Muscle of leg (tissue), 16 donors: Measurements from ENCODE around the gene ANTKMT. TPM values are rescaled to one million over a fixed set of nuclear protein-coding genes. Genes with fewer than 3 reads are reported as not detected.
A peak's percentile ranks its signal among the peaks of the same experiment; 100 is the strongest.

Source experiments
- DNase-seq: peaks from one replicate; pipeline ENCODE4 v3.0.0; 2013
- H3K27ac ChIP-seq: one replicate; pipeline ENCODE4 v1.5.1; 2013; ENCODE audit warnings: mild to moderate bottlenecking, low read length, control low read depth
- H3K27me3 ChIP-seq: one replicate; pipeline ENCODE4 v1.6.1; 2013; ENCODE audit warnings: low read length; ENCODE audit not compliant: control insufficient read depth, insufficient read depth
- H3K36me3 ChIP-seq: one replicate; pipeline ENCODE4 v1.6.1; 2013; ENCODE audit warnings: low read length; ENCODE audit not compliant: control insufficient read depth, insufficient read depth
- H3K4me1 ChIP-seq: one replicate; pipeline ENCODE4 v1.6.1; 2013; ENCODE audit warnings: low read length; ENCODE audit not compliant: control insufficient read depth, insufficient read depth
- H3K4me3 ChIP-seq: one replicate; pipeline ENCODE4 v1.5.1; 2013; ENCODE audit warnings: low read length, control low read depth
- H3K9me3 ChIP-seq: replicated peaks from 2 replicates; pipeline ENCODE4 v1.6.1; 2013; ENCODE audit warnings: low read depth, low read length; ENCODE audit not compliant: control insufficient read depth
- whole genome bisulfite sequencing: methylation state at CpG from one replicate; pipeline ENCODE4 v1.1.5; 2013; ENCODE audit warnings: missing lambda C conversion rate; ENCODE audit not compliant: insufficient coverage; 5-methylcytosine and 5-hydroxymethylcytosine counted together
- long read RNA-seq, 11 donors: transcript quantifications; one replicate each; lab custom pipeline, GENCODE V29; 2026
- polyA plus RNA-seq, 8 donors: library from polyadenylated mRNA; unstranded; fragments of 120-200 nt; gene quantifications; one replicate each; pipeline versions ENCODE4 v1.2.1 to v1.2.3, GENCODE V29; 2013; ENCODE audit warnings: inconsistent platforms in 1 of 8, low replicate concordance in 1 of 8; ENCODE audit not compliant: insufficient read length in 8 of 8, insufficient read depth in 1 of 8
- total RNA-seq: library from RNA; stranded (reverse); fragments of 120-200 nt; gene quantifications from one replicate; pipeline ENCODE4 v1.2.4, GENCODE V29; 2013

Gene ANTKMT, protein sequence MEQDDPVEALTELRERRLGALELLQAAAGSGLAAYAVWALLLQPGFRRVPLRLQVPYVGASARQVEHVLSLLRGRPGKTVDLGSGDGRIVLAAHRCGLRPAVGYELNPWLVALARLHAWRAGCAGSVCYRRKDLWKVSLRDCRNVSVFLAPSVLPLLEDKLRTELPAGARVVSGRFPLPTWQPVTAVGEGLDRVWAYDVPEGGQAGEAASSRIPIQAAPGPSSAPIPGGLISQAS
- total RNA-seq = 29.8 TPM
- 10 to 100 TPM; 14.1 to 22.8 (median 16.0) TPM for polyA plus RNA-seq
- long read RNA-seq, donor 1, partial matches to known transcripts = 0 of 3 reads
- long read RNA-seq, donor 1, other reads (novel, unspliced or antisense) = 0 of 3 reads
- long read RNA-seq, donor 2, partial matches to known transcripts = 0 of 1 reads
- long read RNA-seq, donor 2, other reads (novel, unspliced or antisense) = 0 of 1 reads
- long read RNA-seq, donor 3, transcript FAM173A-207 (5 exons, 1,052 nt) = major isoform, 9 of 10 reads
- long read RNA-seq, donor 3, partial matches to known transcripts = 0 of 10 reads
- long read RNA-seq, donor 3, other reads (novel, unspliced or antisense) = 0 of 10 reads
- long read RNA-seq, donor 4, transcript FAM173A-207 (5 exons, 1,052 nt) = major isoform, 10 of 16 reads
- long read RNA-seq, donor 4, partial matches to known transcripts = 0 of 16 reads
- long read RNA-seq, donor 4, other reads (novel, unspliced or antisense) = 0 of 16 reads
- long read RNA-seq, donor 5, transcript FAM173A-201 (4 exons, 806 nt) = minor isoform, 10 of 33 reads
- long read RNA-seq, donor 5, transcript FAM173A-207 (5 exons, 1,052 nt) = major isoform, 12 of 33 reads
- long read RNA-seq, donor 5, transcript FAM173A-204 (4 exons, 800 nt) = minor isoform, 6 of 33 reads
- long read RNA-seq, donor 5, partial matches to known transcripts = 0 of 33 reads
- long read RNA-seq, donor 5, other reads (novel, unspliced or antisense) = 0 of 33 reads
- long read RNA-seq, donor 6, transcript FAM173A-207 (5 exons, 1,052 nt) = major isoform, 15 of 21 reads
- long read RNA-seq, donor 6, partial matches to known transcripts = 0 of 21 reads
- long read RNA-seq, donor 6, other reads (novel, unspliced or antisense) = 0 of 21 reads
- long read RNA-seq, donor 7, transcript FAM173A-207 (5 exons, 1,052 nt) = major isoform, 12 of 14 reads
- long read RNA-seq, donor 7, partial matches to known transcripts = 0 of 14 reads
- long read RNA-seq, donor 7, other reads (novel, unspliced or antisense) = 0 of 14 reads
- long read RNA-seq, donor 8, partial matches to known transcripts = 0 of 3 reads
- long read RNA-seq, donor 8, other reads (novel, unspliced or antisense) = 0 of 3 reads
- long read RNA-seq, donor 9, transcript FAM173A-207 (5 exons, 1,052 nt) = major isoform, 6 of 10 reads
- long read RNA-seq, donor 9, partial matches to known transcripts = 0 of 10 reads
- long read RNA-seq, donor 9, other reads (novel, unspliced or antisense) = 0 of 10 reads
- long read RNA-seq, donor 10, transcript FAM173A-207 (5 exons, 1,052 nt) = major isoform, 6 of 9 reads
- long read RNA-seq, donor 10, partial matches to known transcripts = 0 of 9 reads
- long read RNA-seq, donor 10, other reads (novel, unspliced or antisense) = 0 of 9 reads
- long read RNA-seq, donor 11, transcript FAM173A-207 (5 exons, 1,052 nt) = major isoform, 8 of 12 reads
- long read RNA-seq, donor 11, partial matches to known transcripts = 0 of 12 reads
- long read RNA-seq, donor 11, other reads (novel, unspliced or antisense) = 0 of 12 reads

DNA sequence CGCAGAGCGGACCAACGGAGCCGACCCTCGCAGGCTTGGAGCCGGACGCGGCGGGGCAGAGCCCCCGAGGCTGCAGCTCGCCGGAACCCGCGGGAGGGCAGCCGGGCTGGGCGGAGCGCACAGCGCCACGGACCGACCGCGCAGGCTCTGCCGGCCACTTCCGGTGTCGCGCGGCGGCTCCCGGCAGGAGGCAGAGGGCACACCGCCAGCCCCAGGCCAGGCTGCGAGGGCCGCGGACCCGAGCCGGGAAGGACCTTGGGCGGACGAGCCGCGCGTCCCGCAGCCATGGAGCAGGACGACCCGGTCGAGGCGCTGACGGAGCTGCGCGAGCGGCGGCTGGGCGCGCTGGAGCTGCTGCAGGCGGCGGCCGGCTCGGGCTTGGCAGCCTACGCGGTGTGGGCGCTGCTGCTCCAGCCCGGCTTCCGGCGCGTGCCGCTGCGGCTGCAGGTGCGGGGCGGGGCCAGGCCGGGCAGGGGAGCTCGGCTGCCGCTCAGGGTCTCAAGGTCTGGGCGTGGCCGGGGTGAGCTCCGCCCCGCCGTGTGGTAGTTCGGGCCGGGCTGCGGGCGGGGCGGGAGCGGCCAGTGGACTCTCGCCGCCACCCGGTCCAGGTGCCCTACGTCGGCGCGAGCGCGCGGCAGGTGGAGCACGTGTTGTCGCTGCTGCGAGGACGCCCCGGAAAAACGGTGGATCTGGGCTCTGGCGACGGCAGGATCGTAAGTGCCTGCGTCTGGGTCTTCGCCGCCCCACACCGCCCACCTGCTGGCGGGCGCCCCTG is at the start of gene ANTKMT:
Gene ANTKMT, plus strand, starts transcription at position 157 of the 775 bp plus-strand sequence. Its CDS starts 129 bp downstream, at position 286.
- Histone ChIP-seq H3K27ac (peak within 1 kb of the TSS; percentile 89), H3K4me1 (peaks cover 54% of the 10 kb centered on the region), H3K36me3 (no peaks in the 10 kb centered on the region), H3K9me3 (no peaks in the 10 kb centered on the region), H3K27me3 (peaks cover 17% of the 10 kb centered on the region), H3K4me3 (peak within 1 kb of the TSS; percentile 75)
- WGBS = 6% methylated on average over 106 of the region's 106 CpGs
- DNase-seq = peak; percentile 85

GRCh38 chr16:671353-672131 is 49.4 kb upstream of the ANTKMT start:
- H3K27me3 ChIP-seq = peaks cover 12% of the 10 kb centered on the region
- no peak overlapping the region for H3K4me3 ChIP-seq
- H3K9me3 ChIP-seq = no peaks in the 10 kb centered on the region
- H3K4me1 ChIP-seq = peaks cover 33% of the 10 kb centered on the region
- 83% methylated on average over 34 of the region's 40 CpGs for whole genome bisulfite sequencing
- no peak overlapping the region for H3K27ac ChIP-seq
- peaks cover 53% of the 10 kb centered on the region for H3K36me3 ChIP-seq
- DNase-seq = no peak

GRCh38 chr16:672371-672770 is 48.6 kb upstream of the ANTKMT start:
- DNase-seq = no peak
- 95% methylated on average over 17 of the region's 19 CpGs for WGBS

GRCh38 chr16:672851-673250 is 48.1 kb upstream of the ANTKMT start:
- 94% methylated on average over 21 of the region's 21 CpGs for WGBS
- DNase-seq = no peak
- Histone ChIP-seq H3K36me3 (peaks cover 53% of the 10 kb centered on the region), H3K9me3 (no peaks in the 10 kb centered on the region), H3K27ac (no peak overlapping the region), H3K4me1 (peaks cover 28% of the 10 kb centered on the region), H3K27me3 (peaks cover 25% of the 10 kb centered on the region), H3K4me3 (no peak overlapping the region)

More at GRCh38 chr16:672371-672770, 48.6 kb upstream of the ANTKMT start:
- peaks cover 31% of the 10 kb centered on the region for H3K4me1 ChIP-seq
- peaks cover 20% of the 10 kb centered on the region for H3K27me3 ChIP-seq
- H3K4me3 ChIP-seq = no peak overlapping the region
- H3K36me3 ChIP-seq = peaks cover 53% of the 10 kb centered on the region
- no peak overlapping the region for H3K27ac ChIP-seq
- H3K9me3 ChIP-seq = no peaks in the 10 kb centered on the region

DNA sequence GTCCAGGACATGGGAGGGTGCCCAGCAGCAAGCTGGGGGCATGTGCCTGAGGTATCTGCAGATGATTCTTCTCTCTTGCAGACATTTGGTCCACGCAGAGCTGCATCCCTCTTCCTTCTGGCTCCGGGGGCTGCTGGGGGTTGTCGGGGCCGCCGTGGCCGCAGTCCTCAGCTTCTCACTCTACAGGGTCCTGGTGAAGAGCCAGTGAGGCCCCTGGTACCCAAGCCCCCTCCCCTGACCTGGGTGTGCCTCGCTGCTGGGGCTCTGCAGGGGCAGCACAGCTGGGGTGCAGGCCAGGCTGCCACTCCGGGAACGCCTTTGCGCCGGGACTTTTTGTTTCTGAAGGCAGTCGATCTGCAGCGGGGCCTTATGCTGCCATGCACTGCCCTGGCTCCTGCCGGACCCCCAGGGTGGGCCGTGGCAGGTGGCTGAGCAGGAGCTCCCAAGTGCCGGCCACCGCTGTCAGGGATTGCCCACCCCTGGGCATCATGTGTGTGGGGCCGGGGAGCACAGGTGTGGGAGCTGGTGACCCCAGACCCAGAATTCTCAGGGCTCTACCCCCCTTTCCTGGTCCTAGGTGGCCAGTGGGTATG is 47.5 kb upstream of the ANTKMT start:
- Histone ChIP-seq H3K27me3 (peaks cover 29% of the 10 kb centered on the region), H3K4me1 (peaks cover 25% of the 10 kb centered on the region), H3K9me3 (no peaks in the 10 kb centered on the region), H3K36me3 (peaks cover 53% of the 10 kb centered on the region), H3K4me3 (no peak overlapping the region), H3K27ac (no peak overlapping the region)
- no peak for DNase-seq
- WGBS = 87% methylated on average over 17 of the region's 18 CpGs

DNA sequence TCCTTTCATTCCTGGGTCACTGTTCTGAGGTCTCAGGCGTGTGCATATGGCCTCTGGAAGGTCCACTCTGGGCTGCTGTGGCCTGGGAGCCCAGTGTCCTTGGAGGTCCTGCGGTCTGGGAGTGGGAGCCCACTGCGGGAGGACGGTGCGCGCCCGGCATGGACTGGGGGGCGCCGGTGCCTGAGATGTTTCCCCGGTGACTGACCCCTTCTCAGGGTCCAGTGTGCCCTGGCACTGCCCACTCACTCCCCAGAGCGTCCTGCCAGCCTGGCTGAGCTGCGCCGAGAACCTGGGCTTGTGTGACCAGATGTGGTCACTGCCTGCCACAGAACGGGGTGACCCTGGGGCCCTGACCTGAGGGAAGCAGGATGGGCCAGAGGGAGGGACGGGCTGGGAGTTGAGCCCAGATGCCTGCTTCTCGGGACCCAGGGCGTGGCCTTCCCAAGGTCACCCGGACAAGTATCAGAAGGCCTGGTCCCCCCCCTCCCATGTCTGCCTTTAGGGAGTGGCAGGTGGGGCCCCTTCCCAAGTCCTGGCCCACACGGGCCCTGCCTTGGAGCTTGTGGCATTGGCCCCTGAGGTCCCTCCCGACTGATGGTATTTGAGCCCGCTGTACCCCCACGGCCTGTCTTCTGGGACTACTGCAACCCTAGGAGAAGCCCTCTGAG is 46.6 kb upstream of the ANTKMT start:
- peaks cover 50% of the 10 kb centered on the region for H3K36me3 ChIP-seq
- WGBS = 71% methylated on average over 13 of the region's 22 CpGs

GRCh38 chr16:674968-675883 is 45.7 kb upstream of the ANTKMT start, which contains the start of gene RHBDL1:
TSS of gene RHBDL1 (plus strand) at chr16:675671. CDS start at chr16:675791, 120 bp downstream.
- Histone ChIP-seq H3K4me3 (no peak within 1 kb of the TSS), H3K27me3 (peaks cover 29% of the 10 kb centered on the region), H3K4me1 (peaks cover 25% of the 10 kb centered on the region), H3K36me3 (peaks cover 42% of the 10 kb centered on the region), H3K27ac (no peak within 1 kb of the TSS), H3K9me3 (no peaks in the 10 kb centered on the region)
- WGBS = 4% methylated on average over 67 of the region's 73 CpGs
- no peak for DNase-seq

More for the DNA sequence above, 46.6 kb upstream of the ANTKMT start:
- H3K27me3 ChIP-seq = peaks cover 29% of the 10 kb centered on the region
- peaks cover 24% of the 10 kb centered on the region for H3K4me1 ChIP-seq
- H3K27ac ChIP-seq = no peak overlapping the region
- no peak overlapping the region for H3K4me3 ChIP-seq
- H3K9me3 ChIP-seq = no peaks in the 10 kb centered on the region
- no peak for DNase-seq
